Heart left ventricle (tissue), 13 donors: Measurements from ENCODE around the gene SHANK3.

Experiments used
- CTCF ChIP-seq, 12 donors: fragments of 200-600 bp; sonication (generic) in 4 of 12; IDR thresholded peaks; one replicate each; pipeline versions ENCODE4 v1.5.0 to v1.8.0; 2018 to 2022; ENCODE audit warnings: antibody characterized with exemption in 12 of 12, mild to moderate bottlenecking in 5 of 12
- POLR2A ChIP-seq, 2 donors: fragments of 450-650 bp; IDR thresholded peaks; one replicate each; pipeline ENCODE4 v1.6.1; 2017; ENCODE audit warnings: antibody characterized with exemption in 2 of 2, mild to moderate bottlenecking in 2 of 2, moderate library complexity in 2 of 2
- donor health status: ischemic (EF 13 %, LVEDD 7.1; RV severe dilation, severe dysfunction).
- donor health status: DM: no; HTN: yes; CAD: no.
- donor health status: DM: no; HTN: no; CAD: no.
- donor health status: ischemic (EF 25% LVEDD 6.9; RV normal size, moderate dysfunction).
- donor health status: ischemic (EF 25% LVEDD 5.7; RV mildly dilated, moderate dysfunction).
- donor health status: ischemic (EF 35%, LVEDD 5.7; RV mildly dilated, moderate dysfunction).
- donor health status: nonischemic (EF 11% LVEDD 7.7; RV severe dilation, severe dysfunction).
- donor health status: DM: yes; HTN: yes; CAD: no.
- donor health status: PGD.
- donor health status: ischemic (EF 29% LVEDD 5.4; RV normal size, mild dysfunction).
- donor health status: nonischemic (EF 23%, LVEDD 6.1; RV moderate dilation, normal function).

- no peak for TF ChIP-seq CTCF (IDR thresholded peaks at IDR 0.05)
- no peak for TF ChIP-seq POLR2A (IDR thresholded peaks at IDR 0.05)
These were observed 32.6 kb downstream of the SHANK3 start for GRCh38 chr22:50705219-50705691.
